ENCODE results near the gene RUFY1.
"Not testable (repeated sequence)": the region's sequence is repeated elsewhere in the genome, so short reads cannot be mapped to it uniquely, and the experiment has no call there.

RUFY1 gene

GRCh38 chr5:179550511-179551342 is at the start of gene RUFY1:
RUFY1 (plus strand) TSS chr5:179550554; CDS start chr5:179550570, 16 bp downstream.
- DNase-seq = peak; percentile 72

DNA sequence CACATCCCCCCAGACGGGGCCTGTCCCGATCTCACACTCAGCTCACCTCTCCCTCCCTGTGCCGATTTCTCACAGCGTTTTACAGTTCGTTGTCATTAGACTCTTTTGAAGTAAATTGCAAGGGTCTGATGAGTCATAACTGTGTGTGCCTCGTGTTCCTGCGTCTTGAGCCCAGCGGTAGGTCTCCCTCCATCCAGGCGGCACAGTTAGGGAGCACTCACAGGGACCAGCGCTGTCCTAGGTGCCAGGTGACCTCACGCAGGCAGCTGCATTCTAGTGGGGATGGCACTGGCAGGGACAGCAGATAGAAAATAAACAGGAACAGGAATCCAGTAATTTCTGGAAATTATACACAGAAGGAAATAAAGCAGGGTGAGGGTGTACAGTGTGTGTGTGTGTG is 48.4 kb upstream of the RUFY1 start:
- DNase-seq = not testable (repeated sequence)

DNA sequence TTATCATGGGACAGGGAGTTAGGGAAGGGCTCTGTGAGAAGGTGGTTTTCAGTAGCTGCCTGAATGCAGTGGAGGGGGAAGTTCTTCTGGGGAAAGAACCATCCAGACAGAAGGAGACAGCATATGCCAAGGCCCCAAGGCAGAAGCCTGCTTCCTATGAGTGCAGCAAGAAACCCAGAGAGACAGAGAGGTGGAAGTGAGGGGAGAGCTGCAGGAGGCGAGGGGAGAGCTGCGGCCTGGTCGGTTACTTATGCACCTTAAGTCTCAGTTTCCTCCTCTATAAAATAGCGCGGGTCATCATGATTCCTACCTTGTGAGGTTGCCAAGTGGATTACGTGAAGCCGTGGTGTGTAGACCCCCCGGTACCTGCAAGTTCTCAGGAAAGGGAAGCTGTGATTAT is 47.9 kb upstream of the RUFY1 start:
- not testable (repeated sequence) for DNase-seq

DNA sequence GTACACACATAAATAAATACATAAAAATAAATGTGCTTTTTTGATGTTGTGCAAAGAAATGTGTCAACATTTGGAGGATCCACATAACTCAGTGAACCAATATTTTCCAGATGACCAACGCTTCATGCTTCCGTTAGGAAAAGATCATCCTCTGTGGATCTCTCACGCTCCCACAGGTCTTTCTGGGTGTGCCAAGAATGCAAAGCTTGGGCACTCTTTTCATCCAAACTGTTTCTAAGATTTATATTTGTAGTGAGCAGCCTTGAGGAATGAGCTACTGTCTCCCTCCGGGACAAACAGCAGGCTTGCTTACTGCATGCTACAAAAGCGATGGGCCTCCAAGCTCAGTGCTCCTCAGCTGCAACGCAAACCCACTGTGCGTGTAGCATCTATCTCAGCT is 46.2 kb upstream of the RUFY1 start:
- DNase-seq = no peak

DNA sequence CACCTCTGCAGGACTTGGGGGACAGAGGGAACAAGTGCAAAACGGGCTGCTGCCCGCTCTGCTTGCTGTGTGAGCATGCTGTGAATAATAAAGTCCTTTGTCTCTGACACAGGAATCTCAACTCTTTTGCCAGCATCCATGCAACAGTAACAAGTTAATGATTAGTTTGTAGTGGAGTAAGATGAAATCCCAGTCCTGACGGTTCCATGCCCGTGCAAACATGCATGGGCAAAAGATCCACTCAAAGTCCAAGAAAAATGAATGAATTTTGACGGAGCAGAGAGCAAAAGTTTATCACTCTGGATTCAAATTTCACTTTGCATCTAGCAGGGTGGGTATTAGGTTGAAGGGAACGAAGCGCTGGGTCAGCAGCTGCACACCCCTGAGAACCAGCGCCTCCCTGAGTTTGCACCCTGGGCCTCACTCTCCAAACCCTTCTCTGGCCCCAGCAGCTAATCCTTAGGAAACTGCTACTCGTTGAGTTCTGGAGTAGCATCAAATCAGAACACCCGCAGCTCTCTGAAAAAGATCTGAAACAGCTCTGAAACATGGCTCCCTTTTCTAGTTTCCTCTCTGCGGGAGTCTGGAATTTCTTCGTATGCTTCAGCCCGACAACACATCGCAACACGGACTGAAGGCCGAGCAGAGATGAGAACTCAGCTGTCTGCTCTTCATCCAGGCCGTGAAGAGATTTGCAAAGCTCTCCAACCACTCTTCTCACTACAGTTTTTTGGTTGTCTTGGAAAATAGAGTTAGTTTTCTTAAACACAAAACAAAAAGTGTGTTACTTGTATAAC is 45.6 kb upstream of the RUFY1 start:
- no peak for DNase-seq

DNA sequence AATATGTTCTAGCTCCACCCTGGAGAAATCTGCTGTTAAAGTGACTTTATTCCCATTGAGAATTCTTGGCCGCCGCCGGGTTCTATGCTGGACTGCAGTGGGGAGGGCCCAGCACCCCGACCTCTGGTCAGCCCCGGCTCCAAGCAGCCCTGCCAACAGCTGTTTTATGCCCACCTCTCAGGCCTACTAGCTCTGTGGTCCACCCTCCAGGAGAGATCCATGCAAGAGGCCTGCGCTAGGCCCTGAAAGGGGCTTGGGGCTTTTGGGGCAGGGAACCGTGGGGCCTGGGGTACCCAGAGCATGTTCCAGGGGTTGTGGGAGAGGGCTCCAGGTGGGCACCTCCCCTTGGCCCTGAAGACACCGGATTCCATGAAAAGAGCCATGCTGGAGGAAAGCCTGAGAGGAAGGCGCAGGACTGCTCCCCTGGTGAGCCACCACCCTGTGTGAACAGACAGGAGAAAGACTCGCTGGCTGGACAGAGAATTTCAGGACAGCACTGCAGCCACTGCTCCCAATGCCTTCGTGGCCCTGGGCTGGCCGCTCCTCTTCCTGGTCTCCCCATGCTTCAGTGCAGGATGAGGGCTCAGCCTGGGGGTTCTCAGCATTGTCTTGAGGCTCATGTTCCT is 44.6 kb upstream of the RUFY1 start:
- no peak for DNase-seq

DNA sequence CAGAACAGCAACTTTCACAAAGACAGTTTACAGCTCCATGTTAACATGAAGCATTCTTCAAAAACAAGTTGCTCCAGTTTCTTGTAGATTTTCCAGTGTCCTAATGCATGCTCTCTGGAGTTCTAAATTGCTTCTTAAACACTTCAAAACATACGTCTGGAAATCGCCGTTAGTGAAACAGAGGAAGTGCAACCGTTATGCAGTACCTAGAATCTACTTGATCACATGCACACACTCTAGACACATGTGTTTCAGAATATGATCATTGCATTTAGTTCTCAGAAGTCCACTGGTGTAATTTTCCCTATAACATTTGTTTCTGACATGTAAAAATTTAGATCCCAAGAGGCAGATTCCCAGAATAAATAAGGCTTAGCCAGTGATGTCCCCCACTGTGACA is 41.1 kb upstream of the RUFY1 start:
- no peak for DNase-seq

DNA sequence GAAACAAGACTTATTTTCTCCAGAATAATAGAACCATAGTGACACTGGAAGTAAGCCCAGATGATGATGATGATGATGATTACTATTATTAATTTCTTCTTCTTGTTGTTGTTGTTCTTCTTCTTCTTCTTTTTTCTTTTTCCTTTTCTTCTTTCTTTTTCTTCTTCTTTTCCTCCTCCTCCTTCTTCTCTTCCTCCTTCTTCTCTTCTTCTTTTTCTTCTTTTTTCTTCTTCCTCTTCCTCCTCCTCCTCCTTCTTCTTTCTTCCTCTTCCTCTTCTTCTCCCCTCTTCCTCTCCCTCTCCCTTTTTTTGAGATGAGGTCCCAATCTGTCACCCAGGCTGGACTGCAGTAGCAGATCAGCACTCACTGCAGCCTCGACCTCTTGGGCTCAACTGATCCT is 40.5 kb upstream of the RUFY1 start:
- DNase-seq = no peak

- no peak for DNase-seq
Measured at GRCh38 chr5:179512452-179513000, 37.8 kb upstream of the RUFY1 start.

- not testable (repeated sequence) for DNase-seq
Measured at GRCh38 chr5:179515501-179515900, 34.9 kb upstream of the RUFY1 start.

- DNase-seq = no peak
Measured at GRCh38 chr5:179516221-179516620, 34.1 kb upstream of the RUFY1 start.

DNA sequence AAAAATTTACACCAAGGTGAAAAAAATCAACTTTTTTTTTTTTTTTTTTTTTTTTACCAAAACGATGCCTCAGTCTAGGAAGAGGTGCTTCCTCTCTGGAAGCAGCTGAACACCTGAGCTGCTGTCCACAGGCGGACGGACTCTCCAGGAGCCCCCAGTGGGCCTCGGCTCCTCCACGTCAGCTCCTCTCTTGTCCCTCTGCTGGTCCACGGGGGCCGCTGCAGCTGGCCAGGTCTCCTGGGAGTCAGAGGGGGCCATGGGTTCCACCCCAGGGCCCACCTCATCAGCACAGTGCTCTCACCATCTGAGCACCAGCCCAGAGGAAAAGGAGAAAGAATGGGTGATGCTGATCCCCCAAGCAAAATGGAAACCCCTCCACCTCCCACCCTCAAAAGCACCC is 32.6 kb upstream of the RUFY1 start:
- DNase-seq = not testable (repeated sequence)

GRCh38 chr5:179518369-179518768 is 32.0 kb upstream of the RUFY1 start:
- DNase-seq = not testable (repeated sequence)

DNA sequence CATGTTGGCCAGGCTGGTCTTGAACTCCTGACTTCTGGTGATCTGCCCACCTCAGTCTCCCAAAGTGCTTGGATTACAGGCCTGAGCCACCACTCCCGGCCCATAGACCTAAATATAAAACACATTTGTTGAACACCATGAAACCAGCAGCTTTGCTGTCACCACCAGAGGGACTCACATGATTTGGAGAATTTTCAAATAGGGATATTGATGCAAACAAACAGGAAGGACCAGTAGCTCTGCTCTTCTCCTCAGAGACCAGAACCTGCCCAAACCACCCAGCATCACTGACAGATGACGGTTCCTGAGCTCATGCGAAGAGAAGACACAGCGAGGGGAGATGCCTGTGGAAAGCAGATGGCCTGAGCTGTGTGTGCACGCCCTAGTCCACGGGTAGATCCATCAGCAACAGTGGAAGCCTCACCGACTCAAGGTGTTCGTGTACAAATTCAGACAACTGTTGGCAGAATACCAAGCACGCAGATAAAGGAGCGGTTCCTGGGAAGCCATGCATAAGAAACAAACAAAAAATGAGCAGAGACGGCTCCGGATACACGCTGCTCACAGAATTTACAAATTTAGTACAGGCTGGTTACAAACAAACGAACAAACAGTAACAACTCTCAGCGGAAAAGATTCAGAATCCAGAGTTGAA is 30.8 kb upstream of the RUFY1 start:
- not testable (repeated sequence) for DNase-seq

DNA sequence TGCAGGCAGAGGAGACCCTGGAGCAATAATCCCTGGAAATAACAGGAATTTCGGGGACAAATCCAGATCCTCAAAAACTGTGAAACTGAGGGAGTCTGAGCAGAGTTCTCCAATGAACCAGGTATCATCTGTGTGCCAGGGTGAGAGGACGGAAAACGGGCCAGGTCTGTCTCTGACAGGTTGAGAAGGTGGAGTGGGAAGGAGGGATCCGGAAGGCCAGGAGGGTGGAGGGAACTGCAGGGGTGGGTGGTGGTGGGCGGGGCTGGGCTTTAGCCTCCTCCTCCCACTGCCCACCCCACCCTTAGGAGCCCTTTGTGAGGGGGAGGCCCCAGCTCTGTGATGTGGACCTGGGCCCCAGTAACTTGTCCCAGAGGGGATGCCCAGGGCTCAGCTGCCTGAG is 28.2 kb upstream of the RUFY1 start:
- DNase-seq = not testable (repeated sequence)

GRCh38 chr5:179526978-179527377 is 23.4 kb upstream of the RUFY1 start:
- DNase-seq = no peak

DNA sequence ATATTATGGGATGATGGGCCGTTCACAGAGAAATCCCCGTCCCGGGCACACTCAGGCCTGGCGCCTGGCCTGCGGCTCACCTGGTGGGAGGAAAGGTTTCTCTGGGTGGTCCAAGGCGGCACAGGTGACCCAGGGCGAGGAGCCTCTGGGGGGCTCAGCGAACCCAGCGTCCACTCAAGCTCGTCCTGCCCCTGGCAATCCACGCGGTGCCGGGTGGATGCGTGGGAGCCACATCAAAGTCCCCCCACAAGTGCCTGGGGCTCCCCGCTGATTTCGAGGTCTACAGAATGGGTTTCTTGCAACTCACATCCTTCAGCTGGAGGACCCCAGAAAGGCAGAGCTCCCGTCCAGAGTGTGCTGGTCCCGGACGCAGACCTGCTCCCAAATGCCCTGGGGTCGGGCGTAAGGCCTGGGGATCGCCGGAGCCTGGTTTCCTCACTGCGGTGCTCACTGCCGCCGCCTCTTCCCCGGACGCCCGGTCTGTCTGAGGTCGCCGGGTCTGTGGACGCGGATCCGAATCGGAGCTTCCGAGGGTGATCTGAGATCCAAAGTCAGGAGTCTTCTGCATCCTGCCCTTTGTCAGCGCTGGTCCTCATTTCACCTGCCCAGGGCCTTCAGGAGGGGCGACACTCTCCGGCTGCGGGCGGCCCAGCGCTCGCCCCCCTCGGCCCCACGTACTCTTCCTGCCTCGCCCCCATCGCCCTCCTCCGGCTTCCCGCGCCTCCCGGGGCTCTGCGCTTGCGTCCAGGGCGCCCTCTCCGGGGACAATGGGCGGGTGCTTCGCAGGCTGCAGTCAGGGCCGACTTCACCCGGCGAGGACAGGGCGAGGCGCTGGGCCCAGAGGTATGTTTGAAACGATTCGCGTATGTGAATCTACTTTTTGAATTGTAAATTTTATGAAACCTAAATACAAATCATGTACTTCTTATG is 20.0 kb upstream of the RUFY1 start:
- peak; percentile 40 for DNase-seq

DNA sequence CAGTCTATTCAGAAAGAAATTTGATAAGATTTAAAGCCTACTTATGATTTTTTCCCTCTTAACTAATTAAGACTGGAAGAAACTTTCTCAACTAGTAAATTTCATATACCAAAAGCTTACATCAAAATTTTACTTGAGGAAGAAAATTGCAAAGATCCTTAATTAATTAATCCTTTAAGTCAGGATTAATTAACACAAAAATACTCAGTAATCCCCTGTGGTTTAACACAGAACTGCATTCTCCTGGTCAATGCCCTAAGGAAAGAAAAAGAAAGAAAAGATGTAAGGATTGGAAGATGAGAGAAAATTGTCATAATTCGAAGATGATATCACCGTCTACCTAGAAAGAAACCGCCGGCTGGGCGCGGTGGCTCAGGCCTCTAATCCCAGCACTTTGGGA is 17.3 kb upstream of the RUFY1 start:
- no peak for DNase-seq

DNA sequence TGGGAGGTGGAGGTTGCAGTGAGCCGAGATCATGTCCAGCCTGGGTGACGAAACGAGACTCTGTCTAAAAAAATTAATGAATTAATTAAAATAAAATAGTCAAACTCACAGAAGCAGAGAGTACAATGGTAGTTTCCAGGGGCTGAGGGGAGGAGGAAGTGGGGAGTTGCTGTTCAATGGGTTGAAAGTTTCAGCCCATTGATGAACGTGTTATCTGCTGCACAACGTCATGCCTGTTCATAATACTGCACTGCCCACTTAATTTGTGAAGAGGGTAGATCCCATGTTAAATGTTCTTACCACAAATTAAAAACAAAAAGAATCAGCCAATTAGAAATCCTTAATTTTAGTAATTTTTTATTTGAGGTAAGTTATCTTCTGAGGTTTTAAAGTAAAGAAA is 16.4 kb upstream of the RUFY1 start:
- DNase-seq = no peak

GRCh38 chr5:179534431-179534830 is 15.9 kb upstream of the RUFY1 start:
- no peak for DNase-seq

- no peak for DNase-seq
Measured at GRCh38 chr5:179536676-179537075, 13.7 kb upstream of the RUFY1 start.

DNA sequence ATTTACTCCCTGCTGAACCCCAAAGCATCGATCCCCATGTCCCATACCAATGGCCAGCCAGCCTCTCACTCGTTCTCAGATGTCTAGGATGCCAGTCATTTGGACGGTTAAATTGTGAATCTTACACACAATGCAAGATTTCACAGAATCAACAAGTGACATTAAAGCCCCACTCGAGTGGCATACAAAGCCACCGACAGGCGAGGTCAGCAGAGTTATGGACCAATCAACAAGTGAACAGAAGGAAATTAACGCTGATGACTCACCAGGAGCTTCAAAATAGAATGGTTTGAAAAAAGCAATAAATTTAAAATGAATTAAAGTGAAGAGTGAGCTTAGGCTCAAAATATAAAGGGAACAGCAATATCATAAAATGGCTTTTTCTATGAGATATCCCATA is 8.2 kb upstream of the RUFY1 start:
- DNase-seq = no peak
